ENCODE measurements around the gene ZDHHC14. TPM values are rescaled to one million over a fixed set of nuclear protein-coding genes. Genes with fewer than 3 reads are reported as not detected.

The ZDHHC14 gene
- total RNA-seq, 1 donor from 2014 or later, result 15.2 TPM

- TF ChIP-seq, protein P1, sequence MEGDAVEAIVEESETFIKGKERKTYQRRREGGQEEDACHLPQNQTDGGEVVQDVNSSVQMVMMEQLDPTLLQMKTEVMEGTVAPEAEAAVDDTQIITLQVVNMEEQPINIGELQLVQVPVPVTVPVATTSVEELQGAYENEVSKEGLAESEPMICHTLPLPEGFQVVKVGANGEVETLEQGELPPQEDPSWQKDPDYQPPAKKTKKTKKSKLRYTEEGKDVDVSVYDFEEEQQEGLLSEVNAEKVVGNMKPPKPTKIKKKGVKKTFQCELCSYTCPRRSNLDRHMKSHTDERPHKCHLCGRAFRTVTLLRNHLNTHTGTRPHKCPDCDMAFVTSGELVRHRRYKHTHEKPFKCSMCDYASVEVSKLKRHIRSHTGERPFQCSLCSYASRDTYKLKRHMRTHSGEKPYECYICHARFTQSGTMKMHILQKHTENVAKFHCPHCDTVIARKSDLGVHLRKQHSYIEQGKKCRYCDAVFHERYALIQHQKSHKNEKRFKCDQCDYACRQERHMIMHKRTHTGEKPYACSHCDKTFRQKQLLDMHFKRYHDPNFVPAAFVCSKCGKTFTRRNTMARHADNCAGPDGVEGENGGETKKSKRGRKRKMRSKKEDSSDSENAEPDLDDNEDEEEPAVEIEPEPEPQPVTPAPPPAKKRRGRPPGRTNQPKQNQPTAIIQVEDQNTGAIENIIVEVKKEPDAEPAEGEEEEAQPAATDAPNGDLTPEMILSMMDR (IDR thresholded peaks at IDR 0.05), result no peak
- TF ChIP-seq POLR2AphosphoS5 (IDR thresholded peaks at IDR 0.05; ENCODE audit: insufficient read depth in 1 of 2, low read depth in 1 of 2) (no peak), POLR2A (IDR thresholded peaks at IDR 0.05) (no peak)
- intact Hi-C loops (cut with DNase I), result no loop called here
Observed at GRCh38 chr6:157679605-157680580, 298.9 kb downstream of the ZDHHC14 start.

GRCh38 chr6:157681041-157681650, 300.2 kb downstream of the ZDHHC14 start:
- TF ChIP-seq POLR2A (IDR thresholded peaks at IDR 0.05) (no peak), POLR2AphosphoS5 (IDR thresholded peaks at IDR 0.05; ENCODE audit: insufficient read depth in 1 of 2, low read depth in 1 of 2) (no peak)
- TF ChIP-seq, protein P1 (IDR thresholded peaks at IDR 0.05), result no peak
- peaks cover 2% of the 10 kb centered on the region for H3K4me1 ChIP-seq
- no peaks in the 10 kb centered on the region for H3K9me3 ChIP-seq
- no peak for DNase-seq (ENCODE audit: extremely low spot score in 2 of 2)
- H3K36me3 ChIP-seq, result no peaks in the 10 kb centered on the region
- no peaks in the 10 kb centered on the region for H3K27me3 ChIP-seq
- H3K4me3 ChIP-seq, result no peak overlapping the region
- no peak overlapping the region for H3K27ac ChIP-seq
- intact Hi-C loops (cut with DNase I), result no loop called here

More at GRCh38 chr6:157679605-157680580, 298.9 kb downstream of the ZDHHC14 start:
- no peak overlapping the region for H3K27ac ChIP-seq
- no peak overlapping the region for H3K4me3 ChIP-seq
- no peaks in the 10 kb centered on the region for H3K36me3 ChIP-seq
- no peaks in the 10 kb centered on the region for H3K9me3 ChIP-seq
- H3K4me1 ChIP-seq, result peaks cover 5% of the 10 kb centered on the region
- DNase-seq (ENCODE audit: extremely low spot score in 2 of 2), result no peak
- H3K27me3 ChIP-seq, result no peaks in the 10 kb centered on the region

GRCh38 chr6:157682856-157683481, 302.0 kb downstream of the ZDHHC14 start:
- TF ChIP-seq POLR2A (IDR thresholded peaks at IDR 0.05) (no peak), POLR2AphosphoS5 (IDR thresholded peaks at IDR 0.05; ENCODE audit: insufficient read depth in 1 of 2, low read depth in 1 of 2) (peak; percentile 26 to 31)
- TF ChIP-seq, protein P1 (IDR thresholded peaks at IDR 0.05), result no peak
- Histone ChIP-seq H3K4me3 (no peak overlapping the region), H3K4me1 (no peaks in the 10 kb centered on the region), H3K9me3 (no peaks in the 10 kb centered on the region), H3K36me3 (no peaks in the 10 kb centered on the region), H3K27ac (peak overlapping the region; percentile 58), H3K27me3 (no peaks in the 10 kb centered on the region)
- DNase-seq (ENCODE audit: extremely low spot score in 2 of 2), result no peak
- intact Hi-C loops (cut with DNase I), result no loop called here

DNA sequence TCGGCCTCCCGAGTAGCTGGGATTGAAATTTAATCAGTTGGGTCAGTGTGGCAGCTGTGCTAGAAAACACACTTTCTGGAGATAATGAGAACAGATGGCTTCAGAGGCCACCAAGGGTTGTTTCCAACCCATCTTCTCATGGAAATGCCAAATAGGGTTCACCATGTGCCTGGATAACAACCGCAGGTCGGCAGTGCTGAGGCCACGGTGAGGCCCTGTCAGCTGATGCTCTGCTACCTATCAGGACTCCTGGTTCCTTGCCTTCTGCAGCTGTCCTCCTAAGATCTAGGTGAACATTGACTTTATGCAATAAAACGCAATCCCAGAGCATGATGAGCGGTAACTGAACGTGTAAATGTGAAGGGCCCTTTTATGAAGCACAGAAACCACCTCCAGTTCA, 302.7 kb downstream of the ZDHHC14 start:
- H3K9me3 ChIP-seq, result no peaks in the 10 kb centered on the region
- H3K27me3 ChIP-seq, result no peaks in the 10 kb centered on the region
- H3K4me1 ChIP-seq, result peaks cover 3% of the 10 kb centered on the region
- intact Hi-C loops (cut with DNase I), result no loop called here
- H3K4me3 ChIP-seq, result no peak overlapping the region
- H3K36me3 ChIP-seq, result no peaks in the 10 kb centered on the region
- peak overlapping the region; percentile 58 for H3K27ac ChIP-seq
- DNase-seq (ENCODE audit: extremely low spot score in 2 of 2), result no peak
- TF ChIP-seq POLR2AphosphoS5 (IDR thresholded peaks at IDR 0.05; ENCODE audit: insufficient read depth in 1 of 2, low read depth in 1 of 2) (no peak), POLR2A (IDR thresholded peaks at IDR 0.05) (no peak)
- TF ChIP-seq, protein P1 (IDR thresholded peaks at IDR 0.05), result no peak

Data from vagina (tissue), 2 donors.